ENCODE results near the gene RCAN3.

Gene RCAN3

GRCh38 chr1:24580756-24581155 is 78.1 kb downstream of the RCAN3 start:
- Histone ChIP-seq H3K36me3 (ENCODE audit: control insufficient read depth, insufficient read depth, low read length) (no peaks in the 10 kb centered on the region), H3K4me1 (ENCODE audit: control insufficient read depth, insufficient read depth, low read length) (no peaks in the 10 kb centered on the region), H3K4me3 (ENCODE audit: low read depth, low read length) (no peak overlapping the region), H3K9ac (ENCODE audit: low read depth, low read length) (no peak overlapping the region), H3K27me3 (ENCODE audit: control insufficient read depth, insufficient read depth, low read length) (no peaks in the 10 kb centered on the region), H3K27ac (ENCODE audit: low read depth, low read length) (no peak overlapping the region), H3K9me3 (ENCODE audit: control insufficient read depth, insufficient read depth, low read length) (no peaks in the 10 kb centered on the region)

- H3K36me3 ChIP-seq (ENCODE audit: control insufficient read depth, insufficient read depth, low read length) = no peaks in the 10 kb centered on the region
- H3K27me3 ChIP-seq (ENCODE audit: control insufficient read depth, insufficient read depth, low read length) = no peaks in the 10 kb centered on the region
- H3K4me3 ChIP-seq (ENCODE audit: low read depth, low read length) = no peak overlapping the region
- no peaks in the 10 kb centered on the region for H3K9me3 ChIP-seq (ENCODE audit: control insufficient read depth, insufficient read depth, low read length)
- no peak overlapping the region for H3K9ac ChIP-seq (ENCODE audit: low read depth, low read length)
- no peak overlapping the region for H3K27ac ChIP-seq (ENCODE audit: low read depth, low read length)
- no peaks in the 10 kb centered on the region for H3K4me1 ChIP-seq (ENCODE audit: control insufficient read depth, insufficient read depth, low read length)
These were observed 81.6 kb downstream of the RCAN3 start for GRCh38 chr1:24584171-24584647.

GRCh38 chr1:24586119-24586518 is 83.5 kb downstream of the RCAN3 start:
- no peak overlapping the region for H3K9ac ChIP-seq (ENCODE audit: low read depth, low read length)
- H3K27me3 ChIP-seq (ENCODE audit: control insufficient read depth, insufficient read depth, low read length) = no peaks in the 10 kb centered on the region
- H3K36me3 ChIP-seq (ENCODE audit: control insufficient read depth, insufficient read depth, low read length) = no peaks in the 10 kb centered on the region
- no peak overlapping the region for H3K4me3 ChIP-seq (ENCODE audit: low read depth, low read length)
- no peaks in the 10 kb centered on the region for H3K4me1 ChIP-seq (ENCODE audit: control insufficient read depth, insufficient read depth, low read length)
- no peak overlapping the region for H3K27ac ChIP-seq (ENCODE audit: low read depth, low read length)
- H3K9me3 ChIP-seq (ENCODE audit: control insufficient read depth, insufficient read depth, low read length) = no peaks in the 10 kb centered on the region

GRCh38 chr1:24586970-24587820 is 84.6 kb downstream of the RCAN3 start:
- Histone ChIP-seq H3K4me3 (ENCODE audit: low read depth, low read length) (no peak overlapping the region), H3K9me3 (ENCODE audit: control insufficient read depth, insufficient read depth, low read length) (no peaks in the 10 kb centered on the region), H3K4me1 (ENCODE audit: control insufficient read depth, insufficient read depth, low read length) (no peaks in the 10 kb centered on the region), H3K27me3 (ENCODE audit: control insufficient read depth, insufficient read depth, low read length) (no peaks in the 10 kb centered on the region), H3K9ac (ENCODE audit: low read depth, low read length) (no peak overlapping the region), H3K27ac (ENCODE audit: low read depth, low read length) (no peak overlapping the region), H3K36me3 (ENCODE audit: control insufficient read depth, insufficient read depth, low read length) (no peaks in the 10 kb centered on the region)

- H3K4me1 ChIP-seq (ENCODE audit: control insufficient read depth, insufficient read depth, low read length) = no peaks in the 10 kb centered on the region
These were observed 85.9 kb downstream of the RCAN3 start for GRCh38 chr1:24588573-24588972.

GRCh38 chr1:24589200-24589599 is 86.6 kb downstream of the RCAN3 start:
- Histone ChIP-seq H3K27ac (ENCODE audit: low read depth, low read length) (no peak overlapping the region), H3K4me1 (ENCODE audit: control insufficient read depth, insufficient read depth, low read length) (no peaks in the 10 kb centered on the region), H3K27me3 (ENCODE audit: control insufficient read depth, insufficient read depth, low read length) (no peaks in the 10 kb centered on the region), H3K36me3 (ENCODE audit: control insufficient read depth, insufficient read depth, low read length) (no peaks in the 10 kb centered on the region), H3K9ac (ENCODE audit: low read depth, low read length) (no peak overlapping the region), H3K9me3 (ENCODE audit: control insufficient read depth, insufficient read depth, low read length) (no peaks in the 10 kb centered on the region), H3K4me3 (ENCODE audit: low read depth, low read length) (no peak overlapping the region)

More at GRCh38 chr1:24588573-24588972, 85.9 kb downstream of the RCAN3 start:
- H3K9ac ChIP-seq (ENCODE audit: low read depth, low read length) = no peak overlapping the region
- H3K27ac ChIP-seq (ENCODE audit: low read depth, low read length) = no peak overlapping the region
- no peaks in the 10 kb centered on the region for H3K27me3 ChIP-seq (ENCODE audit: control insufficient read depth, insufficient read depth, low read length)
- no peak overlapping the region for H3K4me3 ChIP-seq (ENCODE audit: low read depth, low read length)
- H3K36me3 ChIP-seq (ENCODE audit: control insufficient read depth, insufficient read depth, low read length) = no peaks in the 10 kb centered on the region
- no peaks in the 10 kb centered on the region for H3K9me3 ChIP-seq (ENCODE audit: control insufficient read depth, insufficient read depth, low read length)

Measured in HUES48 (cell line).